Activated CD8-positive, alpha-beta memory T cell treated with anti-CD3 and anti-CD28 coated beads for 1 hour (primary cell): ENCODE measurements around the gene EN2.

Source experiments
- DNase-seq, 2 donors: peaks; one replicate each; pipeline ENCODE4 v3.0.0-alpha.2; 2020; ENCODE audit warnings: low read depth in 1 of 2; ENCODE audit errors: extremely low read depth in 1 of 2

The EN2 gene

DNA sequence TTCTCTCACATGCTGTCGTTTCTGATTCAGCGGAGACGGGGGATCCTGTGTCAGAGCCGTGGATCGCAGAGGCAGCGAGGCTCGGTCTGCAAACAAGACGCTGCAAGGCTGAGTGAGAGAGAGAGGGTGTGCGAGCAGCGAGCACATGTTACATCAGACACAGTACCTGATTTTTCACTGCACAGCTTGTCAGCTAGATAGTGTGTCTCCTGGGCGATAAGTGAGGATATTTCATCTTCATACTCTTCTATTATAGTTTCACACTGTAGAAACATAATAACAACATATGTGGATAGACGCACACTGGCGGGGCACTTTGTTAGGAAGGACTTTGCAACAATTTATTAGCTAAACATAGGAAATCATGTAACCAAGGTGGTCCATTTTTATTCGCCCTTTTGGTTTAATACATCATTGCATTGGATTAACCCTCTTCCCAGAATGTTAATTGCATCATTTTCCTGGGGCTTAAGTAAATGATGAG, 49.0 kb downstream of the EN2 start:
- no peak for DNase-seq

- DNase-seq, result no peak
Measured at GRCh38 chr7:155507576-155507975, 49.6 kb downstream of the EN2 start.

- no peak for DNase-seq
Measured at GRCh38 chr7:155508376-155509358, 50.7 kb downstream of the EN2 start.

- no peak for DNase-seq
Measured at GRCh38 chr7:155509359-155509724, 51.4 kb downstream of the EN2 start.

DNA sequence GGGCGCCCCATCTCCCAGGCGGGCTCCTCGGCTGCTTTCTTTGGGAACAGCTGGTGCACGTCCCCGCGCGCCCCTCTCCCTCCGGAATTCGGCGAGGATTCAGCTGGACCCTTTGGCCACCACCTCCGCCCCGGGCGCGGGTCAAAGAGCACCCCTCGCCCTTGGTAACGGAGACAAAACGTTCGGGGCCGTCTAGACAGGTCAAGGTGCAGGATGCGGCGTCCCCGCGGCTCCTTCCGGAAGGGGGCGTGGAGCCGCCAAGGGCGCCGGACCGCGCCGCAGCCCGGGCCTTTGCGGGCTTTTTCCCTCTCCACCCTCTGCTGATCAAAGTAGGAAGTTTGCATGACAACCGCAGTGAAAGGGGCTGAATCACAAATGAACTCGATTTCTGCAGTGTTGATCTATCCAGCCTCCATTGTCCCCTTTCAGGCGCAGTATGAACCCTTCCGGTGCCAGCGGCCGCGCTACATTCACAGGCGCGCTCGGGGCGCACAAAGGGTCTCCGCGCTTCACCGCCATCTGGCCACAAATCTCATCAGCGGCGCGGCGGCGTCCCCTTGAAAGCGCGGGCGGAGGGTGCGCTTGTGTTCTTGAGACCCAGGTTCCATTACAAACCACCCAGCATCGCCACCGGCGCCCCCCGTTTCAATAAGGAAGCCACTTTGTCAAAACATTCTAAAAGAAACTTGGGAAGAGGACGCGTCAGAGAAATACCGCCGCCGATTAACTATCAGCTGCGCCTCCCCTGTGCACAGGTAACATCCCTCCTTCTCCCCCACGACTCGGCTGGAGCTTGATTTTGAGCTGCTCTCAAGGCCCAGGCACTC, 52.0 kb downstream of the EN2 start:
- DNase-seq, result no peak

DNA sequence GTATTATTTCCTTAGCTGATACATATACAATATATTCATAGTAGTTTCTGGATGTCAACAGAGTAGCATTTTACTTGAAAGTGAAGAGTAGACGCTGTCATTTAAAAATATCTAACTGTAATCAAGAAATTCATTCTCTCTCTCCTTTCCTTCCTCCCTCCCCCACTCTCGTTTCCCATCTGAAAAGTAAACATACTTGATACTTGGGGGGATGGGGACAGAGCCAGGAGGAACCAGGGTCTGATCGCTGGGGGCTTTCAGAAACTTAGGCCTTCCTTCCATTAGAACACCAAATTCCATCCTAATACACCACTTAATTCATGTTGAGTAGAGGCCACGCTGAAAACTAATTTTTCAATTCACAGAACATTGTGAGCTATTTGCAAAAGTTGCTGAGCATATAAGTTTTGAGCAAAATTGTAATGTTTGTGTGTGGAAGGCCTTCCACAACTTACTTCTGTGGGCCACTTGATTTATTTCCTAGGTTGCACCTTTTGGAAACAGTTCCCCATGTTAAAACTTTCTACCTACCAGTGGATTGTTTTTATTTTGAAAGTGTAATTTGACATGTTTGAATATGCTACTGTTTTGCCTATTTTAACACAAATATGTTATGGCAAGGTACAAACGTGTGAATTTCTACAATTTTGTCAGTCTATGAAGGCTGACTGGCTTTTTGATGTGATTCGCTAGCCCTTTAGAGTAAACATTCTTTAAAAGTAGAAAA, 53.2 kb downstream of the EN2 start:
- no peak for DNase-seq

GRCh38 chr7:155511702-155511996, 53.7 kb downstream of the EN2 start:
- no peak for DNase-seq

GRCh38 chr7:155512246-155512887, 54.4 kb downstream of the EN2 start:
- no peak for DNase-seq

DNA sequence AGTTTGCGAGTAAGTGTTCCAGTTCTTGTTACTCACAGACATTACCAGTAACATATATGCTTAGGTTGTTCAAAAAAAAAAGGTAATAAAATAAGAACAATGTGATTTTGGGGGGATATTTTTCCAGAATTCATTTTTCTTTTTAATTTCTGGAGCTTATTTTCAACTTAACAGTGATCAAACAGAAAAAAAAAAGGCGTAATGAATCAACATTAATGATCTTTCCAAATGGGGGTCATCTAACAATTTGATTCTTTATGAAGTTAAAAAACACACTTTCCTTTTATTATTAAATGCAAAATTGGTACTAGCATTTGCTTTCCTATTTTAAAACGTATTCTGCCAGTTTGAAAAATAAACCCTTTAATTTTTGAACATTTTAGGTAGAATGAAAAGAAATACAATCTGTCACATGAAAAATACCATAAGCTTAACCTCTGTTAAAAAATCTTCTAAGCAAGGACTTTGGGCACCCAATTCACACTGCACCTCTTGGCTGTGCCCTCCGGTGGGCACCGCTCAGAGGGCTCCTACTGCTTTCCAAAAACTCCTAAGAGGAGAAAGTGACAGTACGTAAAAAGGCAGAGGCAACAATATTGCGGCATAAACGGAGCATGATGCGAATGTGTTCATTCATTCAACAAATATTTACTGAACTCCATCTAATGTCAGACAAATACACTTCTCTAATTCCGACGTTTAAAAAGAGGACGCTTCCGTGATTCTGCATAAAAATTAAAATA, 55.8 kb downstream of the EN2 start:
- no peak for DNase-seq

DNA sequence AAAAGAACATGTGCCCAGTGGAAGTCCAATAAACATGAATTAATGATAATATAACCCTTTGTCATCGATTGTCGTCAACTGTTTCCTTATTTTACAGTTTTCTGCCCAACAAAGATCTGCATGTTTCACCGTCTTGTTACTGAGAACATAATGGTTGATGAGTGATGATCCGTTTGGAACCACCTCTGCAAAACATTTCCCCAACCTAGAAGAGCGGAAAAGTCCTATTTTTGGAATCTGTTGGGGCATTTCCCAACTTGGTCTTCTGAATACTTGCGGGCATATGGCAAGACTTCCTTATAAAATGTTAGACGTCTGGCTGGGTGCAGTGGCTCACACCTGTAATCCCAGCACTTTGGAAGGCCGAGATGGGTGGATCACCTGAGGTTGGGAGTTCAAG, 56.4 kb downstream of the EN2 start:
- DNase-seq, result no peak
